NOMO-1 (cell line): ENCODE results near the gene ABI3.

Experiments
- DNase-seq, 2 experiments: peaks; one replicate each; lab custom pipeline; 2025; ENCODE audit not compliant: unreplicated experiment in 2 of 2; lab: John Stamatoyannopoulos, UW

ABI3 gene

DNA sequence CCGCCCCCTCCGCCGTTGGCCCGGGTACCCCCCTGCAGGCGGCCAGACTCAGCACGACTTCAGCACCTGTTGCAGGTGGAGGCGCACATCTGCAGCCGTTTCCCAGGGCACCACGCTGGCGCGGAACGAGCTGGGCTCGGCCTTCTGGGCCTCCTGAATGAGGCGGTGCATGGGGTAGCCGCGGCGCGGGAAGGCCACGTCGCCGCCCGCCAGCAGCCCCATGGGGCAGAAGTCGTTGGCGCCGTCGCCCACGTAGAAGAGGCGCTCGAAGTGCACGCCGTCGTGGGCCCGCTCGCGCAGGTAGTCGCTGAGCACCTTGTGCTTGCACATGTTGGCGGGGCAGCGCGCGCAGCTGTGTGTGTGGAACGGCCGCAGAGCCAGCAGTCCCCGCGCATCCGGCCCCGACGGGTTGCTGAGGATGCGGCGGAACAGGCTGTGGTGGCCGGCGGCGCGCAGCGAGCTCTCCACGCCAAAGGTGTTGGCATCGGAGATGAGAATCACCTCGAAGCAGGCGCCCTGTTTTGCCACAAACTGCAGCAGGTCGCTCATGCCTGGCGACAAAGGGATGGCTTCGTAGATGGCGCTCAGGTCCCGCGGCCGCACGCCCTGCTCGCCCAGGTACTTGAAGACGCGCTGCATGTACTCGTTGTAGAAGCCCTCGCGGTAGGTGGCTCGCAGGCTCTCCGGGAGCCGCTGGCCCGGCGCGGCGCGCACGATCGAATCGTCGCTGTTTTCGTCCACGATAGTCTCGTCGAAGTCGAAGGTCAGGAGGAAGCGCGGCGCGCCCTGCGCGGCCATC is 13.9 kb downstream of the ABI3 start:
- DNase-seq, result no peak

GRCh38 chr17:49224997-49225337 is 14.5 kb downstream of the ABI3 start:
- DNase-seq, result no peak

DNA sequence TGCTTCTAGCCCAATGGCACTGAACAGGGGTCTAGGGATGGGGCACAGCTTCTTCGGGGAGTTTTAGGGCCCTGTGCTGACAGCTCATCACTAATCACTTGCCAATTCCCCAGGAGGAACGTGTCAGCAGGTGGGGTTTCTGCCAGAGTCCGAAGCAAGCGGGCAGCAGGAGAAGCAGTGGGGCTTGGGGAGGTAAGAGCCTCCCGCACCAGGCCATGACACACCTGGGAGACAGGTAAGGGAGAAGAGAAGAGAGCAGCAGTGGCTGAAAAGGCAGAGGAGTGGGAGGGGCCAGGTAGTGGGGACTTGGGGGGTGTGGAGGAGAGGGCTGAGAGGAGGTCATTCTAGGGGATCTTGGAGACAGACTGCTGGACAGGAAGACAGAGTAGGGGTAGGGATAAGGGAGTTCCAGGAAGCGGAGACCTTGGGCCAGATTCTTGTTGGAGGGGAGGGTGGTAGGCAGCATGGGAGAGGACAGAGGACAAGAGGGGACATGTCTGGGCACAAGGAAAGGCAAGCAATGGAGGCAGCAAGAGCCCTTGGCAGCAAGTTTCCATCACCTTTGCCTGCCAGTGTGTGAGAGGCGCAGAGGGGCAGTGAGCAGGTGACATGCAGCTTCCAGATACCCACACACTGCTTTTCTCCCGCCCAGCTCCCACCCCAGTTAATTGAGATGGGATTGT is 15.2 kb downstream of the ABI3 start:
- no peak for DNase-seq

DNA sequence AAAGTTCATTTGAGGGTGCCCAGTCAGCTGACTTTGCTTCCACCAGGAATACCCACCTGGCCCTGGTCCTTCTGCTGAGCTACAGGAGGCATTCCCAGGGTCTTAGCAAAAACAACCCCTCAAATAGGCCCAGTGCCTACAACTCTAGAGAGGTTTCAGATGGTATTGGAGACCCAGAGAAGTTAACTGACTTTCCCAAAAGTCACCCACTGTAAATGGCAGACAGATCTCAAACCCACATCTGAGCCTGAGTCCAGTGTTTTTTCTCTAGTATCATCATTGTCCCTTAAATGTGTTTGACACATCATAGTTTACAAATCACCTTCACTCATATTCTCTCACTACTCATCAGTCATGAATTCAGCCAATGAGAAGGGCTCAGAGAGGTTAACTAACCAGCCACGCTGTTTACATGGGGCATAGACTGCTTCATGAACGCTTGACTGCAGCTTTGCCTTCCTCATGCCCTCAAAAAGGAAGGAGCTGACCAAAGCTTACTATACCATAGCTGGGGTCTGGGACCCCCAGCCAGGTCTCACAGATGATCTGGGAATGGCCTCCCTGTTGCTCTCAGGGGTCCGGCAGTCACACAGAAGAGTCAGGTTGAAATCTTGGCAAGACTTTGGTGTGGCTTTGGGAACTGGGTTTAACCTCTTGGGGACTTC is 16.4 kb downstream of the ABI3 start:
- no peak for DNase-seq

DNA sequence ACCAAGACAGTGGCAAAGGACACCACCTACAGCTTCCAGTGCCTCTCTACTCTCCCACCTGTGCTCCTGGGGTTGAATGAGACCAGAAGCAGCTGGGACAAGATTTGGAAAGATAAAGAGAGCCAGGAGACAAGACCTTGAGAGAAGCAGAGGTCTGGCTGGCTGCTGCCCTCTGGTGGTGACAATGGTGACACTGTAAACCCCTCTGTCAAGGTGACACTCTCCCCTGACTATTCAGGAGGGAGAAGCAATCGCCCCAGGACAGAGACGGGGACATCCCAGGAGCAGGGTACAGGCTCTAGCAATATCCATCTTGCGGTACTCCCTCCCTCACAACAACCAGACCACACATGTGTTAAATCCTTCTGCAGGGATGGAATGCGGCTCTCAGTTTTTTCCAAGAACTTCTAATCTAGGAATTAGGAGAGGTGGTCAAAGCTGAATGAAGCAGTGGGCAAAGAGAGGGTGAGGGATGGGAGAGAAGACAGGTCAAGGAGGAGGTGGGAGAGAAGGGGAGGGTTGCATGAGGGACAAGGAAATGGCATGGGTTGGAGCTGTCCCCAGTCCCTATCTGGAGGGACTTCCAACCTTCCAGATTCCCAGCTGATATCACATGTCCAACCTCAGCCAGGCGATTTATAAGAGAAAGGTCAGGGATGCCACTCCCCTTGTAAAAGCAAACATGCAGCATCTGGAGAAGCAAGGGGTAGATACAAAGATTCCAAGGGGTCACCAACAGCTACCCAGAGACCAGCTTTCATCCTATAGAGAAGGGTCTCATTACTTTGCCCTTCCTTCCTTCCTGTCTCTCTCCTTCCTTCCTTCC is 17.1 kb downstream of the ABI3 start:
- DNase-seq, result peak in 1 of 2 experiments; percentile 65

- no peak for DNase-seq
These were observed 18.7 kb downstream of the ABI3 start for GRCh38 chr17:49229076-49229804.

DNA sequence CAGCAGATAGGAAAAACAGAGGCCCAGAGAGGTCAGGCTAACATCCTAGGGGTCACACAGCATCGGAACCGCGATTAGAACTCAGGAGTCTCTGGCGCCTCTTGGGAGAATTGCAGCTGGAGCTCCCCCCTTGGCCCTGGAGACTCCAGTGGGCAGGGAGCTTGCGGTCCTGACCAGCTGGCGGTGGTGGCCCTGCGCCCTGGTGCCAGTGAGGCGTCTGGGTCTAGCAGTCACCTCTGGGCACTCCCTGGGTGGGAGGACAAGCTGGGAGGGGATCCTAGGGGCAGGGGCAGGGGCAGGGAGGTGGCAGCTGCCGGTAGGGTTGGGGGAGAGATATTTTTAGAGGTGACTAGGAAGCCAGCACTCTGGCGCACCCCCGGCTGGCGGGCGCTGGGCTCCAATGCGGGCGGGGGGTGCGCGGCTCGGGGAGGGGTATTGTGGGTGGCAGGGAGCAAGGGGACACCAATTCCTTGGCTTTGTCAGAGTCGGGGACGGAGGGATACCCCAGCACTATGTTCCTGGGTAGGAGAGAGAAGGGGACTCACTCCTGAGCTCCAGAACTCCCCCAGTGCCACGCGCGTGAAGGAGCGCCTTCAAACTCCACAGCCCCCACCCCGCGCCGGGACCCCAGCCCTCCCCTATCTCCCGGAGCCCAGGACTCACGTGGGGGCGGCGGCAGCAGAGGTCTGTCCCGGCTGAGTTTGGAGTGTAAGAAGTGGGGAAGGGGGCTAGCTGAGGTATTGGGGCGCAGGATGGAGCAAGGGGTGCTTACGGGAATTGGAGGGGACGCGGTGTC is 19.5 kb downstream of the ABI3 start:
- DNase-seq, result no peak

DNA sequence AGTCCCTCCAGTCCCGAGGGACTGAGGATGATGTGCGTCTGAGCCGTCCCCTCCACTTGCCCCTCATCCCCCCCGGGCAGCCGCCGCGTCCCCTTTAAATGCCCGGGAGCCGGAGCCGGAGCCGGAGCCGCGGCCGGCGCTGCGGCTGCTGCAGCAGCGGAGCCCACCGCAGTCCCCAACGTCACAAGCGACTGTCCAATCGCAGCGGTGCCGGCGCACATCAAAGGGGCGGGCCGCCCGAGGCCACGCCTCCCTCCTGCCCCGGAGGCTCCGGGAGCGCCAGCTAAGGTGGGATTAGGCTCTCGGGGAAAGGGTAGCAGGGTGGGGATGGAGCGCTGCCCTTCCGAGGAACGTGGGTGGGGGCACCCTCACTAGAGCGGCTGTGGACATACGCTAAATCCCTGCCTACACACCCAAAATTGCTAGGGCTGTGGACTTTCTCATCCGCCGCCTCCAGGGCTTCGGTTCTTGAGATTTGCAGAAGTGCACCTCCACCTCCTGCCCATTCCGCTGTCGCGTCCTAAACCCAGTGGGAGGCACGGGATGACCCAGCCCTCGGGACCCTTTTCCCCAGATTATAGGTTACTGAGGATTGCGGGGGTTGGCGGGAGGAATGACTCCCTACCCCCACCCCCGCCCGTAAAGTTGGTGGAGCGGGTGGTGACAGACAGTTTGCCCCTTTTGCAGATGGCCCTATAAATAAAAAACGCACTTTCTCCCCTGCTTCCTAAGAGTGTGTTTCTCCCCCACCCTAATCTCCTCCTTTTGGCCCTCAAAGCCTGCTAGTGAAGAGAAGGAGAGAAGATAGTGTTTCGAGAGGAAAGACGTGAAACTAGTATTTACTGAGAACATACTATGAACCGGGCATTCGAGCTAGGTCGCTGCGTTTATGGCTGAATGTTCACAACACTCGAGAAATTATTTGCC is 20.4 kb downstream of the ABI3 start, which contains the start of gene PHOSPHO1:
PHOSPHO1 (minus strand) TSS at position 152 of the 927 bp plus-strand sequence. CDS start 4,096 bp downstream, outside the sequence.
- peak; percentile 81 to 83 for DNase-seq

DNA sequence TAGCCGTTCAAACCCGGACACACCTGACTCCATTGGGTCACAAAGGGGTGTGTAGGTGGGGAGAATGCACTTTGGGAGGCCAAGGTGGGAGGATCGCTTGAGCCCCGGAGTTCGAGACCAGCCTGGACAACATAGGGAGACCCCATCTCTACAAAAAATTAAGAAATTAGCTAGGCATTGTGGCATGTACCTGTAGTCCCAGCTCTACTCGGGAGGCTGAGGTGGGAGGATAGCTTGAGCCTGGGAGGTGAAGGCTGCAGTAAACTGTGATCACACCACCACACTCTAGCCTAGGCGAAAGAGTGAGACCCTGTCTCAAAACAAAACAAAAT is 21.0 kb downstream of the ABI3 start:
- no peak for DNase-seq

DNA sequence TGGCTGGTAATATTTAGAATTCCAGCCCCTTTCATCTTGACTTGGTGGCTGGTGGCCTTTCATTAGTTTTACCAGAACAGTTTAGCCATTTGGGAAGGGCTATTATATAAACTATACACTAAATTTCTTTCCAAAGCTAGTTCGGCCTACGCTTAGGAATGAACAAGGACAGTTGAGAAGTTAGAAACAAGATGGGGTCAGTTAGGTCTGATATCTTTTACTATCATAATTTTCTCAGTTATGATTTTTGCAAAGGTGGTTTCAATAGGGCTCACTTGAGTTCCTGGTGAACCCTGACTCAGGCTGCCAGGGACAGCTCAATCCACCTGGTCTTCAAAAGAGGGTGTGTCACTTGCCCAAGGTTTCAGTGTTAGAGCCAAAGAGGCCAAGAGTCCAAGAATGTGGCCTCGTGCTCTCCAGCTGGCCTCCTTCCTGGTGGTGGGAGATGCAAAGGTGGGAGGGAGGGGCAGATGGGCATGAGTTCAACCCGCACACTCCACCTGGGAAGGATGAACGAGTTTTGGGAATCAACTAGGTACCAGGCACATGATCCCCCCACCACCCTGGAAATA is 24.1 kb downstream of the ABI3 start:
- DNase-seq, result no peak

GRCh38 chr17:49235896-49236295 is 25.4 kb downstream of the ABI3 start:
- DNase-seq, result no peak

DNA sequence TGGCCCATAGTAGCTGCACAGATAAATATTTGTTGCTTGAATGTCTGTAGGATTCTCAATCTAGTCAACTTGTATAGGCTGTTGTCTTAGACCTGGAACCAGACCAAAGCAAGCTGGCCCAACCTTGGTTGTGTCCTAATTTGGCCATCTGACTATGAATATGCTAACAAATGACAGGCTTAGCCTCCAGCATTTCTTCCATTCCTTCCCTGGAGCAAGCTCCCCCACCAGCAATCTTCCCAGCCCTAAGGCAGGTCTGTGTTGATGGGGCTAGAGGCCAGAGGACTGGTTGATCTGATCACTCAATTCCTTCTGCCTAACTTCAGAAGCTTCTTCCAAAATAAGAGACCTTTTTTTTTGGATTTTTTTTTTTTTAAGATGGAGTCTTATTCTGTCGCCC is 29.5 kb downstream of the ABI3 start:
- DNase-seq, result no peak

DNA sequence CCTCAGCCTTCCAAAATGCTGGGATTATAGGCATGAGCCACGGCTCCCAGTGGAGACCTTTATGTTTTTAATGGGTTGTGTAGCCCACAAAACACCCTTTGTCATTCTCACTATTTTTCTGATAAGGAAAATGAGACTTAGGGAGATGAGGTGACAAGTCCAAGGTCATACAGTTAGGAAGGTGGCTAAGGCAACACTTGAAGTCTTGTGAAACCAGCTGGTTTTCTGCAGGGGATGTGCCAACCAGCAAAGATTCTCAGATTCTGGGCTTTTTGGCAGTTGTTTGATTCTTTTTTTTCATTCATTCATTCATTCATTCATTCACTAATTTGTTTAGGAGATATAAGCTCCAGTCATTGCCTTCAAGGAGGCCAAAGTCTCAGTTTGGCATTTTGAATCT is 30.1 kb downstream of the ABI3 start:
- DNase-seq, result no peak

DNA sequence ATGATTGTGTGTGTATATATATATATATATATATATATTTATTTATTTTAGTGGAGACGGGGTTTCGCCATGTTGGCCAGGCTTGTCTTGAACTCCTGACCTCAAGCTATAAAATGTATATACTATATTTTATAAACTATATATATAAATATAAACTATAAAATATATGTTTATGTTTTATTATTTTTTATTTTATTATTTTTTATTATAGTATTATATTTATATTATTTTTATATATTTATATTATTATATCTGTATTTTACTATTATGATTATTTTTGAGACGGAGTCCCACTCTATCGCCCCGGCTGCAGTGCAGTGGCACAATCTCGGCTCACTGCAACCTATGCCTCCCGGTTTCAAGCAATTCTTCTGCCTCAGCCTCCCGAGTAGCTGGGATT is 30.5 kb downstream of the ABI3 start:
- no peak for DNase-seq

- DNase-seq, result no peak
These were observed 31.3 kb downstream of the ABI3 start for GRCh38 chr17:49241692-49242397.

GRCh38 chr17:49242813-49243212 is 32.3 kb downstream of the ABI3 start:
- no peak for DNase-seq

- no peak for DNase-seq
These were observed 34.3 kb downstream of the ABI3 start for GRCh38 chr17:49244839-49245238.

DNA sequence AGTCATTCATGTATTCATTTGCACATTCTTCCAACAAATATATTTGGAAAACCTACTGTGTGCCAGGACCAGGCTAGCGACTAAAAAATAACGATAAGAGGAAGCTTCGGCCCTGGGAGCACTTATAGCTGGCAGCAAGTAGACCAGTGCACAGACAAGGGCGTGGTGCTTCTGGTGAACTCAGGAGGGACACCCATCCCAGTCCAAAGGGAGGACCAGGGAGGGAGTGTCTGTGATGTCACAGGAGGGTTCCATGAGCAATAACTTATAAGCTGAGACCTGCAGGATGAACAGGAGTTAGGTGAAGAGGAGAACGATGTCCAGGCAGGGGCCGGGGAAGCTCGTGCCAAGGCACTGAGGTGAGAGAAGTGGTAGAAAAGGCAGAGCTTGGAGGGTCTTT is 37.4 kb downstream of the ABI3 start:
- DNase-seq, result no peak
